ENCODE data around the gene AP3B1.
"Not testable (repeated sequence)": the region's sequence is repeated elsewhere in the genome, so short reads cannot be mapped to it uniquely, and the experiment has no call there.

The AP3B1 gene

DNA sequence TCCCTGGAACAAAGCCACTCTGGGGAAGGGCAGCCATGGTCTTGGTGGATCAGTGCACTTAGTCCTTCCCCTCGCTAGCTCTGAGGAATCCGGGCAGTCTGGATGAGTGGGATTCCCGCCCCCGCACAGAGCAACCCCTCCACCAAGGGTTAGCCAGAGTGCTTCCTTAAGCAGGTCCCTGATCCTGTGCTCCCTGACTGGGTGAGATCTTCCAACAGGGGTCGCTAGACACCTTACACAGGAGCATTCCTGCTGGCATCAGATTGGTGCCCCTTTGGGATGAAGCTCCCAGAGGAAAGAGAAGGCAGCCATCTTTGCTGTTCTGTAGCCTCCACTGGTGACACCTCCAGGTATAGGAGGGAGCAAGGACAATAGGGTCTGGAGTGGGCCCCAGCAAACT is 228.8 kb downstream of the AP3B1 start:
- no peak for DNase-seq (ENCODE audit: low read depth)

DNA sequence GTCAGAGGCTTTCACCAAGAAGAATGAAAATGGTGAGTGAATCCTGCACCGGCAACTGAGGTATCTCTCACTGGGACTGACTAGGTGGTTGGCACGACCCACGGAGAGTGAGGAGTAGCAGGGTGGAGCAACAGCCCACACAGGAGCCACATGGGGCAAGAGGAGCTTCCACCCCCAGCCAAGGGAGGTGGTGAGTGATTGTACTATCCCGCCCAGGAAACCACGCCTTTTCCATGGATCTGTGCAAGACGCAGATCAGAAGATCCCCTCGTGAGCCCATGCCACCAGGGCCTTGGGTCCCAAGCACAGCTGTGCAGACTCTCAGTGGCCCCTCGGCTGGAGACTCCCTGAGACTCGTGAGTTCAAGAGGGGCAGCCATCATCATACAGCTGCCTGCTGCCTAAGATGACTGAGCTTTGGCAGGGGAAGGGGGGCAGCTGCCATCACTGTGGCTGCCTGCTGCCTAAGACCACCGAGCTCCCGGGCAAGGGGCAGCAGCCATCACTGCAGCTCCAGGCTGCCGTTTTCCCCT is 229.5 kb downstream of the AP3B1 start:
- DNase-seq (ENCODE audit: low read depth), result no peak

DNA sequence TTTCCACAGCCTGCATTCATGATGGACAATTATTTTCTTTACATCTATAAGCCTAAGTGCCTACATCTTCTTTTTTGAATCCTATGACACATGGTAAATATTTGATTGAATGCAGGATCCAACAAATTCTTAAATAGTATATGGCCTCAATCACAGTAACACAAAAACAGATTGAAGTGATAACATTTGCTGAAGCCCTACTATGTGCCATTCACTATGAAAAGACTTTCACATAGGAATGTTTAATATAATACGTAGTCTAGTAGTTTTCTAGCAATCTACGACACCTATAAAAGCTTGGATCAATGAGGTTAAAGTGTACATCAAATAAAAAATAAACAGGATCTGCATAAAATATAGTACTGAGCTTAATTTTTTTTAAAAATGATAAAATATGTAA is 231.0 kb downstream of the AP3B1 start:
- DNase-seq (ENCODE audit: low read depth), result no peak

DNA sequence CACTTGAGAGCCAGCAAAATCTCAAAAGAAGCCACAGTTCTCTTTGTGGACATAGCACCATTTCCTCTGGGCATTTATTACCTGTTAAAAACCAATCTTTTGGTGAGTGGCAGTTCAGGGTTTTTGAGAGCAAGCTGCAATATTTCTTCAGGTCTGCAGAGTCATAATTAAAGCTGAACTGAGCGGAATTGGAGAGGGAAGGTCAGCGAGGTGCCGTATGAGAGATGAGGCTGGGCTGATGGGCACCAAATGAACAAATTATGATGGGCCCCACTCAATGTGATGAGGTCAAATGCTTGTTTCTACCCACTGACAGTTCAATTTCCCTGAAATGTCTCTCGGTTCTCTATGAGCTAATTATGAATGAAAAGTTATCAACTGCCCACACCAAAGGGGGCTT is 231.9 kb downstream of the AP3B1 start:
- no peak for DNase-seq (ENCODE audit: low read depth)

DNA sequence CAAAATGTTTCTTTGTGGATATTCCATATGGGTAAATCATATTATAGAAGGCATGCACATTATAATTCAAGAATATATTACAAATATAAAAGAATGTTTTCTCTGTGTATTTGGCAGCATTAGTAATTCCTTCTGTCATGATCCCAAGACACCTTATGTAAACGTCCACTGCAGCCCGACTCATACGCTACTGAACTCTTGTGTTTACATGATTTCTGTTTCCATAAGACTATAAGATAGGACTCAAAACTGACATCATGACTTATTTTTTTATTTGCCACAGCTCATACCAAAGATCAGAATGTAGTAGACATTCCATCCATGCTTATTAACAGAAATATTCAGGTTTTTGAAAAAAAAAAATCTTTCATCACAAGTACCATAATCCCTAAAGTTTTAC is 234.1 kb downstream of the AP3B1 start:
- DNase-seq (ENCODE audit: low read depth), result peak; percentile 42

DNA sequence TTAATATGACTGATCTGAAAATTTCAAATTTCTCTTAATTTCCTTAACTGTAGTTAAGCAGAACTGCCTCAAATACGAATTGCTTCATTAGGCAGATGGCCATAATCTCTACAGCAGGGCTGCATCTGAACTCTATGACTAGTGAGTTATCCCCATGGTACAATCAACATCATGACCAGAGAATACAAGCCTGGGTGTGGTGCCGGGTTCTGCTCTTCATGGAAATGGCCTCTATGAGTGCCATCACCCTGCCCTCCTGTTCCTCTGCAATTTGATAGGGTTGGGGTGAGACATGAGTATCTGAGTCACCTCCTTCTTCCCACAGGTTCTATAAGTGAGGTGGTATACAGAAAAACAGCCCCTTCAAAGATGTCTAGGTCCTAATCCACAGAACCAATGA is 235.9 kb downstream of the AP3B1 start:
- no peak for DNase-seq (ENCODE audit: low read depth)

DNA sequence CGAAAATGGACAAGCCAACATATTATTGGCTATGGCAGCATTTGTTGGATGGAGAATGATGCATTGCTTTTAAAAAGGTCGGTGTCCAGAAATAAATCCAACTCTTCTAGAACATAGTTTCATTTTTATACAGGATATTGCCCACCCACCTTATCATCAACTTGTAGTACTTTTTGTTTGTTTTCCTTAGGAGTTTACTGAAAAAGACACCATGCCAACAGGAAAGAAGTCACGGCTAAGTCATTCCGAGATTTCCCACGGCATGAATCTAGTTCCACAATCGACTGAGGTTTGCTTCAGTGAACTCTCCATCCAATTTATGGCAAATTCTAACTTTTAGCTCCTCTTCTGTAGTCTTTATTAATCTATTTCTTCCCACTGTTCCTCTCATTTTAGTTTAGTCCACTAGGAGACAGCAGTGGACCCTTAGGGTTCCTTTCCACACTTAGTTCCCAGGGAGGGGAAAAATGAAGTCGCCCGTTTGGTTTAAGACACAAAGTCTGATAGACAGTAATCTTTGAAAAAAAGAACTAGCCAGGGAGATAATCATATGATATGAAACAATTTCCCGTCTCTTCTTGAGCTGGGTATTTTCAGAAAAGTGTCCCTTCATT is 237.5 kb downstream of the AP3B1 start:
- no peak for DNase-seq (ENCODE audit: low read depth)

DNA sequence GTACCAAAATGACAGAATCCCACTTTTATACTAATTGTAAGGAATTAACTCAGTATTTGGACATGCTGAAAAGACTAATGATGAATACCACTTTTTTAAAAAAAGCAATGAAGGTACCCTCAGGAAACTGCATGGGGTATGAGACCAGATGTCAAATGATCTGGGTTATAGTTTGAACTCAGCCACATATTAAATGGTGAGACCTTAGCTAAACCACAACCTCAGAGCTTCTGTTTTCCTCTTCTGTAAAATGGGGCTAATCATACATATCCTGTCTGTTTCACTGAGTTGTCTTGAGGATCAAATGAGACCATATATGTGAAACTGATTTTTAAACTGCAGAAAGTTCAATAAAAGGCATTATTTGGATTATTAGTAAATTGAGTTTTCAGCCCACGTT is 238.4 kb downstream of the AP3B1 start:
- no peak for DNase-seq (ENCODE audit: low read depth)

DNA sequence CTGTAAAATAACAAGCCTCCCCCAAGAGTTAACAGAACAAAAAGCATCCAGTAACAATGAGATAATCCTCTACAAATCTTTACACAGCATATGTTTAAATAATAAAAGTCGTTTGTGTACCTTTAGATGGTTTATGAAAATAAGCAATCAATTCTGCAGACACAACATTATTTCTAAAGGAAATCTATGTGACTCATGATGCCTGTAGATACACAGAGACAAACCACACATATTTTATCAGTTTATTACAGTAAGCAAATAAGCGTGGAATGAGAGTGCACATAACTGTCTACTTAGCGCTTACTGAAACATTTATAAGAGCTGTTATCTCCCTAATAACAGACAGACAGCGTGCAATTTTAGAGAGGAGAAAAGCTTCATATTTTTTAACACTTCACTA is 243.6 kb downstream of the AP3B1 start:
- DNase-seq (ENCODE audit: low read depth), result peak; percentile 76

DNA sequence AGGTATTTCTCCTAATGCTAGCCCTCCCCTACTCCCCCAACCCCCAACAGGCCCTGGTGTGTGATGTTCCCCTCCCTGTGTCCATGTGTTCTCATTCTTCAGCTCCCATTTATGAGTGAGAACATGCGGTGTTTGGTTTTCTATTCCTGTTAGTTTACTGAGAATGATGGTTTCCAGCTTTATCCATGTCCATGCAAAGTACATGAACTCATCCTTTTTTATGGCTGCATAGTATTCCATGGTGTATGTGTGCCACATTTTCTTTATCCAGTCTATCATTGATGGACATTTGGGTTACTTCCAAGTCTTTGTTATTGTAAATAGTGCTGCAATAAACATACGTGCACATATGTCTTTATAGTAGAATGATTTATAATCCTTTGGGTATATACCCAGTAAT is 247.7 kb downstream of the AP3B1 start:
- DNase-seq (ENCODE audit: low read depth), result not testable (repeated sequence)

DNA sequence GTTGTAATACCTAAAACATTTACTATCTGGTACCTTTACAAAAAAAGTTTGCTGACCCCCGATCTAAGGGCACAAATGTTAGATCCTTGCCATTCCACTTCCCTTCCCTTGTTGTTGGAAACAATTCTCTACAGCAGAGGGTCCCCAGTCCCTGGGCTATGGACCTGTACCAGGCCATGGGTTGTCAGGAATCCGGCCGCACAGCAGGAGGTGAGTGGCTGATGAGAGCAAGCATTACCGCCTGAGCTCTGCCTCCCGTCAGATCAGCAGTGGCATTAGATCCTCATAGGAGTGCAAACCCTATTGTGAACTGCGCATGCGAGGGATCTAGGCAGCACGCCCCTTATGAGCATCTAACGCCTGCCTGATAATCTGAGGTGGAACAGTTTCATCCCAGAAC is 248.5 kb downstream of the AP3B1 start:
- no peak for DNase-seq (ENCODE audit: low read depth)

DNA sequence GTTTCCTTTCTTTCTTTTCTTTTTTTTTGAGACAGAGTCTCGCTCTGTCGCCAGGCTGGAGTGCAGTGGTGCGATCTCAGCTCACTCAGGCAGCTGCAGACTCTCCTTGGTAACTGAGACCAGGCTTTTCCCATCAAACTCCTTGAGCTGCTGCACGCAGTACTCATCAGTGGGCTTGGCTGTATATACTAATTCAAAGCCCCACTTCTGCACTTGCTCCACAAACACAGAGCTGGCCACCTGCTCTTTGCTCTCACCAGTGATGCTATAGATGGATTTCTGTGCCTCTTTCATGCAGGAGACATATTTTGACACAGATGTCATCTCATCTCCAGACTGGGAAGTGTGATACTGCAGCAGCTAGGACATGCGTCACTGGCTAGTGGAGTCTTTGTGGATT is 252.7 kb downstream of the AP3B1 start:
- DNase-seq (ENCODE audit: low read depth), result no peak

DNA sequence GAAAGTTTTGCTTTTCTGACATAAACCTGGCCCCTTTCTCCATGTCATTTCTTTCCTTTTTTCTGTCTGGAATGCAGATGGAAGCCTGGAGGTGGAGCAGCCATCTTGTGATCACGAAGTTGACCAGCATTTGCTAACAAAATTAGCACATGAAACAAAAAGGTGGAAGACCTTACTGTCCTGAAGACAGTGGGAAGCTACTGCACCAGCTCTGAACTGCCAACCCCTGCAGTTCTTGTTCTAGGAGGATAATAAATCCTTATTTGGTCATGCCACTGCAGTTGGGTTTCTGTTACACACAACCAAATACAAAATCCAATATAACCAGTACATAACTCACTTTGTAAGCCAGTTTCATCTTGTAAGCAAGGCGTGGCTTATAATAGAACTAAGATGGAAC is 269.0 kb downstream of the AP3B1 start:
- no peak for DNase-seq (ENCODE audit: low read depth)

DNA sequence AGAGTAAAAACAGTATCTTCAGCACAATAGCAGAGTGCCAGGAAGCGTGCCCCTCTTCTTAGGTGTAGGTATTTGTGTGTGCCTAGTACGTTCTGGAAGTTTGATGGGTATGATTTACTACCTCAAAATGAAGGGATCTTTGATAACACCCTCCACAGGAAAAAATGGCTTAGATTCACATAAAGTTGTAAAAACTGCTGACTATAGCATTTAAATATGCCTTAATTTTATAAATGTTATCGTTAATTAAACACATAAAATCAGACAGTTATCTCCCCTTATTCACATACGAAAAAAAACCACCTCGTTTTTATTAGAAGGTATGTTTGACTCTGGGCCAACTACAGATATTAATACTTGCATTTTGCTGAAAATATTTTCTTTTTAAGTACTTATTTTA is 274.8 kb downstream of the AP3B1 start:
- DNase-seq (ENCODE audit: low read depth), result no peak

DNA sequence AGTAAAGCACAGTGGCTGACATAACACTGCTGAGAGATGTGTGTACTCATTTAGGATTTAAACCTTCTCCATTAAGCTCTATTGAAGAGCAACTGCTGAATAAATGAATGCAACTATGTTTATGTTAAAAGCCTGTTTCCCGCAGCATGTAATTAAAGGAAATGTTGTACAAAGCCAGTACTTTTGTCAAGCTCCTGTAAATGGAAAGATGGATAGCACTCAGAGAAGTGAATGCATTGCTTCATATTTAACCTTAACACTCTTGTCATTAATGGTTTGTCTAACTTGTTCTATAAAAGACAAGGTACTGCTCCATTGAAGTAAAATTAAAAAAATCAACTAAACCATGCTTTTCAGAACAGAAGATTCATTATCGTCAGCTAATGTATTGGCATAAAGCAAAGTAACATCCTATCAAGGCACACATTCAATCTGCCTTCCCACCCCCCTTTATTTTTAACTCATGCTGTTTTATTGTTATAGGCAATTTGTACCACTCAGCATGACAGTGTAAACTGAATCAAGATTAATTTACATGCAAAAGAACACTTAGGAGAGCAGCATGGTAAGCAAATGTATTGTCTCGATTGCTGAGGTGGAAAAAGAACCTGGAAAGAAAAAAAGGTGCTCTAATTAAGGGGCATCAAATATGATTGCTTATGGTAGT is 277.5 kb downstream of the AP3B1 start:
- DNase-seq (ENCODE audit: low read depth), result no peak

DNA sequence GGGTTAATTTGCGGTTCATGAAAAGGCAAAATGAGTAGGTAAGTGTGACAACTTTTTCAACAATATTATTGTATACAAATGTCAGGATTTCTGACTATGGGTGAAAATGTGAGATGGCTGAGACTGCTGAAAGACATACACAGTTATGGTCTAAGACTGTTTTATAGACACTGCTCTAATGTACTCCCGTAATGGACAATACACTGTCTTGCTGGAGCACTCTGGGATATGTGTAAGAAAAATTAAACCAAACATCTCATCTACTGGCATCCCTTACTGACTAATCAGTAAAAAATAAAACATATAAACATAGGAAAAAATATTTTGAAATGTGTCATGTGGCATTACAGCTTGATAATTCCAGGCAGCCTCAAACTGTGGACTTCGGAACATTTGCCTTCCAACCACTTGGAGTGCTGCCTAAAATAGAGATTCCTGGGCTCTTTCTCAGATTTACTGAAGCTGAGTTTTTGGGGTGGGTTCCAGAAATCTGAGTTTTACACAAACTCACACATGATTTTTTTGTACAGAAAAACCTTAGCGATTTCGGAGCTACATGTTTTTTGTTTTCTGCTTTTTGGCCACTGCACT is 284.5 kb downstream of the AP3B1 start:
- DNase-seq (ENCODE audit: low read depth), result peak; percentile 84

DNA sequence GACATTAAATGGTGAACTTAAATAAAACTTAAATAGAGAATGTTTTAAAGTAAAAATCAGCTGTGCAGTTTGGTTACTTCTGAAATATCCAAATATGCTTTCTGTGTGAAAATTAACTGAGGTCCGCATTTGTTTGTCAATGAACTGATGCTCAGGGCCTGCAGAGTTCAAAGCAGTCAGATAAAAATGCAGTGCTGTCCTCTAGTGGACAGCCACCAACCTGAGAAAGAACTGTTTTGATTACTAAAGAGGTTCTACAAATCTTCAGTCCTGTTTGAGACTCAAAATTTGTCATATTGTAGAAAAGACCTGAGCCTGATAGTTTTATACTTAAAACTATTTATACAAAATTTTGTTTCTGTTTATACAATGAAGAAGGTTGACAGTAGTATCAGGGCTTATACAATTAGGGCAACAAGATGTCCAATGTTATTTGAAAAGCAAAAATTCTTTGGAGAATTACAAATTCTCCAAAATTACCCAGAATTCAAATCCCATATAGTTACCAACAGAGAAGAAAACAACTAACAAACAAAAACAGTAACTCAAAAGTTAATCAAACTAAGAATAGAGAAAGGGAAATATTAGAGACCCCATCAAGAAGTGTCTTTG is 286.0 kb downstream of the AP3B1 start:
- DNase-seq (ENCODE audit: low read depth), result peak; percentile 57

DNA sequence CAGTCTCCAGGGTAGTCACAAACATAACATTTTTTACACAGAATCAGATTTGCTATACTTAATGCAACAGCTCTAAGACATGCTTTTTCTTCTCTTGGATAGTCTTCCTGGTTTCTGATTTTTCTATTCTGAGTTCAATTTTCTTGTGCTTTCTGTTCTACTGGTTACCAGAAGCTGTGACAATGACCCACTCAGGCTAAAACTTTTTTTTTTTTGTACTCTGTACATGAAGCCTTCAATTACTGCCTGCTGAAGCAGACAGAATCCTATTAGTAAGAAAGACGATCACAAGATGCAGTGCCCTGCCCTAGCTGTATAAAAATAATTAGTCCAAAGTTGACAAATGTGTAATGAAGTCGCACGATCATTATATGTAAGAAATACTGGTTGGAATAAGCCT is 287.3 kb downstream of the AP3B1 start:
- no peak for DNase-seq (ENCODE audit: low read depth)

DNA sequence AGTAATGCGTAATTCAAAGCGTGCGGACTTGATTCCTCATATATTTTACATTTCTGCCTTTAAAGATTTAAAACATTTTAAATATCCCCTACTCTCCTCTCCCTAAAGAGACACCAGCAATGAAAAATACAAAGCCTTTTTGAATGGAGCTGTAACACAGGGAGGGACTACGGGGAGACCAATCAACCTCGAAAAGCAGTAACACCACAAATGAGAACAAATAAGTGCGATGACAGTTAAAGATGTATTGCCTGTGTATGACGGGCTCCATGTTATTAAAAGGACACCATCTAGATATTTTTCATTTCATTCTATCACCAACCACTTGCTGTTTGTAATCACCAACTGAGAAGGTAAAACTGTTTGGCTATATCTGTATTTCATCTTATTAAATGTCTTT is 288.0 kb downstream of the AP3B1 start:
- DNase-seq (ENCODE audit: low read depth), result no peak

DNA sequence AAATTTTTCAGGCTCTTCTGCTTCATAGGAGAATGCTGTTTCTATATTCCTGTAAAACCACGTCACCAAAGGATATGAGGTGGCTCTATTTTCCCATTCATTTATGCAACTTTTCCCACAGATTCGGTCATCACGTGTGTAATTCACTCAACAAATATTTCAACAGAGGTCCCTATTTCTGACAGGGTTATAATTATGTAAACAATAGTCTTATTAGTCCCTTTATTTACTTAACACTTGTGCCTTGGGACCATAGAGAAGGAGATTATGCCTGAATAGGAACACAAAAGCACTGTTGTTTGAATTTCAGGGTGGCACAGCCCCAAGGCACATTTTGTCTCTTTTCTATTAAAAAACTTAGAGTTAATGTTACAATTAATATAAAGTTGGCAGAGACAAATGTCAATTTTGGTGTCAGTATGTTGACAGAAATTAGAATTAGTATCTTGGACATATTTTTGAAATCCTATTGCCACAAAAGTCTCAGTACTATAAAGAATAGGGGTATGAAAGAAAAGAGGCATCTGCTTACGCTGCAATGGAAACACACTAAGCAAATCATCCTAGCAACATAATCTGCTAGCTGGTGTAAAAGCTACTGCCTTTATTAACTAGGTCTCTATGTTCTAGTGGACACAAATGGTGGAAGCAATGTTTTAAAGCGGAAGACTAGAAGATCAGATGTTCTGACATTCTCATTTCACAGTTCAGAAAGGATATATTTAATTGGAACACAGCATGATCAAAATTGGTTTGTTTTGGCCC is 289.3 kb downstream of the AP3B1 start:
- DNase-seq (ENCODE audit: low read depth), result peak; percentile 75

DNA sequence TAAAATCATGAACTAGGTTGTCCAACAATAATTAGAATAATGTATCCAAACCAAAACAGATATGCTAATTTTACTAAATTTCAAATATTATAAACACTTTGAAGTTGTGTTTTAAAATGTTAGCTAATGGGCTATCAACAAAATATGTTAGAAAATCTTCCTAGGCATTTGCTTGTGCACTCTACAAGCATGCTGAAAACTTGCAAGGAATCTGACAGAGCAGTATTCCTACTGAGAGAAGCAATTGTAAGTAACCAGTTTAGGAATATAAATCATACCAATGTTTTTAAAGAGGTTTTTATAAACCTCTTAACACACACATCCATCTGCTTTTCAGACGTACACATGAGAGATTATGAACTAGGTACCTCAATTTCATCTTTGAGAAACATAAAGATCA is 289.9 kb downstream of the AP3B1 start:
- no peak for DNase-seq (ENCODE audit: low read depth)

DNA sequence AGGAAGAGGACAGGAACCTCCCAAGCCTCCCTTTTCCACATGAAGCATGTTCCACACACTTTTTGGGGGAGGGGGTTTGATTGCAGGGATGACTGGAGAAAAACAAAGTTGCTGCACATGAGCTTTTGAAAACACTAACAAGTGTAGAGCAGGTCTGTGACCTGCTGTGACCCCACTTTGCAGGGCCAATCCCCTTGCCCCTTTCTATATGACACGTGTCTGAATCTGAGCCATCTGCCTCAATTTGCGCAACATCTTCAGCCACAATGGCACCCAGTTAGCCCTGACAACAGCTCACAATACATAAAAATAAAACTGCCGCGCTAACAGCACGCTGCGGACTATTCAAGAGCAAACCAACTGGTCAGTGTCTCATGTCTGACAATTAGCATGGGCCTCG is 290.6 kb downstream of the AP3B1 start:
- peak; percentile 14 for DNase-seq (ENCODE audit: low read depth)
